Measurements from ENCODE around the gene TYSND1.

DNA sequence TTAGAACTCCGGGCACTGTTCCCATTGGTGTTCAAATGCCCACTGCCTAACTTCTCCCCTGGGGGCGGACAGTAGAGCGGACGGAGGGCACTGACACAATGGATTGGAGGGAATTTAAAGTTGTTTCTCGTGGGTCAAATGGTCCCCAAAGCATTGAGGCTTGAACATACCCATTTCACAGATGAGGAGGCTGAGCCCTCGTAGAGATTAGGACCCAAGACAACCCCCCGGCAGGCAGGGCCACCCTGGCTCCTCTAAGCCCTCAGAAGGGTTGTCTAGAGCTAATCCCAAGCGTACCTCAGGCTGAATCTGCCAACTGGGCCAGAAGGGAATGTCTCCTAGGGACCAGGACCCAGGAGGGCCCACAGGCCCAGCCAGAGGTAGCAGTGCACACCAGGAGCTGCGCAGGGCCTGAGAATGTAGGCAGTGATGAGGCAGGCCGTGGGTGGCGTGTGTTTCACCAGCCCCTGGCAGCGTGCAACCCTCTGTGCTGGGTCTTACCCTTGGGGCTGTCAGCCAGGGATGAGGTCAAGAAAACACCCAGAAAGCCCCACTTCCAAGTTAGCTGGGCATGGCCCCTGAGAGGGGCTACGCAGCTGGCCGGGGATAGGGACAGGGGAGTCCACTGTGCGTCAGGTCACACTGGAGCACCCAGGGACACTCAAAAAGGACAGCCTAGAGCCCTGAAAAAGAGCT is 19.7 kb downstream of the TYSND1 start:
- TF ChIP-seq, protein P1, sequence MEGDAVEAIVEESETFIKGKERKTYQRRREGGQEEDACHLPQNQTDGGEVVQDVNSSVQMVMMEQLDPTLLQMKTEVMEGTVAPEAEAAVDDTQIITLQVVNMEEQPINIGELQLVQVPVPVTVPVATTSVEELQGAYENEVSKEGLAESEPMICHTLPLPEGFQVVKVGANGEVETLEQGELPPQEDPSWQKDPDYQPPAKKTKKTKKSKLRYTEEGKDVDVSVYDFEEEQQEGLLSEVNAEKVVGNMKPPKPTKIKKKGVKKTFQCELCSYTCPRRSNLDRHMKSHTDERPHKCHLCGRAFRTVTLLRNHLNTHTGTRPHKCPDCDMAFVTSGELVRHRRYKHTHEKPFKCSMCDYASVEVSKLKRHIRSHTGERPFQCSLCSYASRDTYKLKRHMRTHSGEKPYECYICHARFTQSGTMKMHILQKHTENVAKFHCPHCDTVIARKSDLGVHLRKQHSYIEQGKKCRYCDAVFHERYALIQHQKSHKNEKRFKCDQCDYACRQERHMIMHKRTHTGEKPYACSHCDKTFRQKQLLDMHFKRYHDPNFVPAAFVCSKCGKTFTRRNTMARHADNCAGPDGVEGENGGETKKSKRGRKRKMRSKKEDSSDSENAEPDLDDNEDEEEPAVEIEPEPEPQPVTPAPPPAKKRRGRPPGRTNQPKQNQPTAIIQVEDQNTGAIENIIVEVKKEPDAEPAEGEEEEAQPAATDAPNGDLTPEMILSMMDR (IDR thresholded peaks at IDR 0.05) = no peak
- TF ChIP-seq POLR2AphosphoS5 (IDR thresholded peaks at IDR 0.05) = no peak

Measured in upper lobe of left lung (tissue), 4 donors.